GM18907 (cell line): ENCODE results near the gene TNFRSF9.

Experiments used
- ATAC-seq: cut with Tn5 transposase; IDR thresholded peaks from one replicate; pipeline ENCODE4 v1.9.1; 2021; ENCODE audit warnings: mild to moderate bottlenecking, moderate library complexity; ENCODE audit not compliant: unreplicated experiment

Gene TNFRSF9

DNA sequence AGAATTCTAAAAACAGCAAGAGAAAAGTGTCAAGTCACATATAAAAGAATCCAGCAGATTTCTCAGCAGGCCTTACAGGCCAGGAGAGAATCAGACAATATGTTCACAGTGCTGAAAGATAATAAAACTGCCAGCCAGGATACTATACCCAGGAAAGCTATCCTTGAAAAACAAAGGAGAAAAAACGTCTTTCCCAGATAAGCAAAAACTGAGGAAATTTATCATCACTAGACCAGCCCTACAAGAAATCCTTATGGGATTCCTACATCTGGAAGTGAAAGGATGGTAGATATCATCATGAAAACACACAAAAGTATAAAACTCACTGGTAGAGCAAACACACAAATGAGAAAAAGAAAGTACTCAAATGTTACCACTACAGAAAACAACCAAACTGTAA is 62.6 kb downstream of the TNFRSF9 start:
- no peak for ATAC-seq

DNA sequence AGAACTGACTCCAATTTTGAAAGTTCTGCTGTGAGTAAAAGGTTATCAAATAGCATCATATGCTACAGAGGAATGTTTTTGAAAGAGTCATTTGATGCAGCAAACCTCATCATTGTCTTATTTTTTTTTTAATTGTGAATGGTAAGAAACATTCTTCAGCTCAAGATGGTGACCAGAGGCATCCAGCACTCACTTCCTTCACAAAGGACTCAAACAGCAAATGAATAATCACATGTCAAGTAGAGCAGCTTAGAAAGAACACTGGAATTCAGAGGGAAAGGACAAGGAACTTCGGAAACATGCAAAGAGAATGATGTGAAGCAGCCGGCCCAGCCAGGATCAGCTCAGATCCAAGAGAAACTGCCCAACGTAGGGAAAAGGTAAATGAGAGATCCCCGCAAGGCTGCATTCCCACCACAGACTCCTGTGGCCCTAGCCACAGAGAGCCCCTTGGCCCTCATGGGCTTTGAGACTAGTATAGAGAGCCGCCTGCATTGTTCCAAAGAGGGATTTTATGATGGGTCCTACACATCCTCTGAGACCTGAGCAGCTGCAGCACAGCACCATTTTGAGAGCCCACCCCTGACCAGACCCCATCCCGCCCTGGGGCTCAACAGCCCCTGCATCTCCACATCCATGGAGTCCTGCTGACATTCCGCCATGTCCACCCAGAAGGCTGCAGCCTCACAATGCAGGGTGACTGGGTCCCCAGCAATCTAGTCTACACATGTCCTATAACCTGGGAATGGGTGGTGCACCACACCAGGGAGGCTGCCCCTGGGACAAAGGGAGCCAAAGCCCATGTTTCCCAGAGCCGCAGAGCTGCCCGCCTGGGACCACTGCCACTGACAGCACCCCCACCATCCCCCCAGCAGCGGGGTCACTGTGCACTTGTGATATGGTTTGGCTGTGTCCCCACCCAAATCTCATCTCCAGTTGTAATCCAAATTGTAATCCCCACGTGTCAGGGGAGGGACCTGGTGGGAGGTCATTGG is 66.5 kb downstream of the TNFRSF9 start:
- ATAC-seq: no peak

DNA sequence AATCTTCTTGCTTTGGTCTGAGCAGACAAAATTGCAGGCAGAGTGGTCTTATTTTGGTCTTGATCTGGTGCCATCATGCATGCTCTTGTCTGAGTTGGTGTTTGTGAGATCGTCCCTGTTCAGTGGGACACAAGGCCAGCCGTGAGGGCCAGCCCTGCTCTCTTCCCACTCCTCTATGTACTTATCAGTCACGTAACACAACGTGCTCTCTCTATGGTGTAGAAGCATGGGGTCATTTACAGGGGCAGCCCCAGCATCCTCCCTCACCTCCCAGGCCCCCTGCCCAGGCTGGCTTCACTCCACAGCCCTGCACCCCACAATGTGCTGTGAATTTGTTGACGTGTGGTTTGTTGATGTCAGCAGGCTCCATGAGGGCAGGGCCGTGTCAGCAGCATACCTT is 69.5 kb downstream of the TNFRSF9 start:
- no peak for ATAC-seq

- no peak for ATAC-seq
These were observed 71.3 kb downstream of the TNFRSF9 start for GRCh38 chr1:7869136-7869920.

- no peak for ATAC-seq
These were observed 72.4 kb downstream of the TNFRSF9 start for GRCh38 chr1:7868070-7868780.

DNA sequence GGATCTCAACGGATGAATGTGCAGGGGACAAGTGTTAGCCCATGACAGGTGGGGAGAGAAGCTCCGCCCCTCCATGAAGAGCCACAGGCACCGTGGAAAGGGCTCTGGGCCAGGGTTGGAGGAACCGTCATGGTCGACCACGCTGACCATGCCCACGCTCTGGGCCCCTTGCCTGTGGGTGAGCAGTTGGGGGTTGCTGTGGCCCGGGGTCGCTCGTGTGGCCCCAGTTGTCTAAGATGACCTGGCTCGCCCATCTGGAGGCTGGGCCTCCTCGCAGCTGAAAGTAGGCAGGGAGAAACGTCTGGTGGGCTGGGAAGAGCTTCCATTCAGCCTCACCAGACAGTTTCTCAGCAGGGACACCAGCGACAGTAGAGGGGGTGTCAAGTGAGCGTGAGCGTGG is 74.7 kb downstream of the TNFRSF9 start:
- ATAC-seq: no peak
